Psoas muscle (tissue), 8 donors: ENCODE measurements around the gene IP6K1. TPM values are rescaled to one million over a fixed set of nuclear protein-coding genes. Genes with fewer than 3 reads are reported as not detected.
"Not testable (repeated sequence)": the region's sequence is repeated elsewhere in the genome, so short reads cannot be mapped to it uniquely, and the experiment has no call there.

Source experiments
- ATAC-seq, 4 donors: fragments of 200-7000 bp; cut with Tn5 transposase; one replicate each; pipeline ENCODE4 v1.9.1; 2020; ENCODE audit warnings: moderate library complexity in 3 of 4, mild to moderate bottlenecking in 2 of 4
- DNase-seq, 2 donors: peaks; one replicate each; pipeline ENCODE4 v3.0.0-alpha.2; 2020
- H3K27ac ChIP-seq: fragments of 200-600 bp; one replicate; pipeline ENCODE4 v1.8.0; 2022
- H3K27me3 ChIP-seq, 3 donors: fragments of 200-600 bp in 1 of 3; one replicate each; pipeline versions ENCODE4 v1.6.1 to v1.8.0; 2013 to 2022; ENCODE audit warnings: low read length in 2 of 3, mild to moderate bottlenecking in 2 of 3, moderate library complexity in 1 of 3; ENCODE audit not compliant: insufficient read depth in 3 of 3
- H3K36me3 ChIP-seq, 2 donors: fragments of 200-600 bp in 1 of 2; one replicate each; pipeline versions ENCODE4 v1.6.1 to v1.8.0; 2013 to 2022; ENCODE audit warnings: low read depth in 1 of 2, mild to moderate bottlenecking in 1 of 2, moderate library complexity in 1 of 2; ENCODE audit not compliant: insufficient read depth in 1 of 2
- H3K4me1 ChIP-seq: fragments of 200-600 bp; one replicate; pipeline ENCODE4 v1.8.0; 2022
- H3K4me3 ChIP-seq: fragments of 200-600 bp; one replicate; pipeline ENCODE4 v1.8.0; 2022; ENCODE audit warnings: mild to moderate bottlenecking
- H3K9me3 ChIP-seq: fragments of 200-600 bp; one replicate; pipeline ENCODE4 v1.8.0; 2022
- CTCF ChIP-seq: fragments of 200-600 bp; IDR thresholded peaks from one replicate; pipeline ENCODE4 v1.8.0; 2022; ENCODE audit warnings: antibody characterized with exemption
- WGBS, 3 donors: extraction: QIAGEN DNeasy Blood & Tissue Kit; methylation state at CpG; one replicate each; pipeline versions ENCODE4 v1.1.6 to v1.1.7; 2013; 5-methylcytosine and 5-hydroxymethylcytosine counted together
- intact Hi-C, 2 donors: fragments of 100-400 bp; cut with DNase I; formaldehyde crosslinking; loops; one replicate each; pipeline versions ENCODE4 v1.11.0 to v1.14.2; 2022
- polyA plus RNA-seq, 3 donors: library from polyadenylated mRNA; stranded (reverse); fragments of 200-250 nt; gene quantifications; one replicate each; pipeline ENCODE4 v1.2.3, GENCODE V29; 2013
- total RNA-seq, 4 donors: library from RNA; stranded (reverse); fragmentation: NEBNext Ultra II Directional in 2 of 4; extraction: Animal tissue kit (Norgen Biotek cat#: 25700) in 2 of 4; gene quantifications; one replicate each; pipeline versions ENCODE4 v1.2.1 to v1.2.4, GENCODE V29; 2021 to 2023
- donor health status: healthy with polysubstance abuse.
- donor health status: DM: no; HTN: no; CAD: no; lungs with moderate emphysema.
- donor health status: Bipolar disorder and iron deficiency.
- donor health status: healthy.
- donor health status: DM: yes; HTN: yes; CAD: no.
- donor health status: DM: no; HTN: no; CAD: no.
- donor health status: DM: no; HTN: no; CAD: no.
- donor health status: DM: yes; HTN: yes; CAD: no.

The IP6K1 gene
- total and polyA plus RNA-seq, 7 donors, result 9.1 to 16.1 (median 12.3) TPM

DNA sequence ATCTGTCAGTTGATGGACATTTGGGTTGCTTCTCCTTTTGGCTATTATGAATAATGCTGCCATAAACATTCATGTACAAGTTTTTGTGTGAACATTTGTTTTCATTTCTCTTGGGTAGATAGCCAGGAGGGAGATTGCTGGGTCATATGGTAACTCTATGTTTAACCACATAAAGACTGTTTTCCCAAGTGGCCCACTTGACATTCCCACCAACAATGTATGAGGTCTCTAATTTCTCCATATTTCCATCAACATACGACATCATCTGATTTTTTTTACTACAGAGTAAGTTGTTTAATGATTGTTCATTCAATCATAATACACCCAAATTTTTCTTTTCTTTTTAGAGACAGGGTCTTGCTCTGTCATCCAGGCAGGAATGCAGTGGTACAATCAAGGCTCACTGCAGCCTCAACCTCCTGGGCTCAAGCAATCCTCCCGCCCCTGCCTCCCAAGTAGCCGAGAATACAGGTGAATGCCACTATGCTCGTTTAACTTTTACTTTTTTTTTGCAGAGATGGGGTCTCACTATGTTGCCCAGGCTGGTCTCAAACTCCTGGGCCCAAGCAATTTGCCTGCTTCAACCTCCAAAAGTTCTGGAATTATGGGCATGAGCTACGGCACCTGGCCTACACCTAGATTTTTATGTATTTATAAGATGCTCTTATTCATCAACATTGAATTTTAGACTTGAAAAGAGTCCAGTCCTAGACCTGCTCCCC, 6.8 kb downstream of the IP6K1 start:
- peaks cover 17% of the 10 kb centered on the region for H3K4me1 ChIP-seq
- DNase-seq, result no peak
- 90 to 92% (median 91%) methylated on average over 5 of the region's 5 CpGs for WGBS, 3 donors
- H3K27me3 ChIP-seq, result no peaks in the 10 kb centered on the region
- no peak overlapping the region for H3K27ac ChIP-seq
- intact Hi-C loops, result no loop called here
- ATAC-seq, result no peak
- TF ChIP-seq CTCF, result no peak
- peaks cover 0 to 43% of the 10 kb centered on the region in 2 donors for H3K36me3 ChIP-seq
- H3K9me3 ChIP-seq, result no peaks in the 10 kb centered on the region
- H3K4me3 ChIP-seq, result no peak overlapping the region

- Histone ChIP-seq H3K36me3 (peaks cover 0 to 16% of the 10 kb centered on the region in 2 donors), H3K4me1 (peaks cover 12% of the 10 kb centered on the region)
- H3K27me3 ChIP-seq, H3K27ac ChIP-seq, ATAC-seq, H3K4me3 ChIP-seq, intact Hi-C loops, DNase-seq, H3K9me3 ChIP-seq: not testable (repeated sequence)
- 67 to 86% (median 68%) methylated on average over 8 of the region's 8 CpGs for WGBS, 3 donors
Observed at GRCh38 chr3:49776101-49776500, 10.2 kb downstream of the IP6K1 start.

DNA sequence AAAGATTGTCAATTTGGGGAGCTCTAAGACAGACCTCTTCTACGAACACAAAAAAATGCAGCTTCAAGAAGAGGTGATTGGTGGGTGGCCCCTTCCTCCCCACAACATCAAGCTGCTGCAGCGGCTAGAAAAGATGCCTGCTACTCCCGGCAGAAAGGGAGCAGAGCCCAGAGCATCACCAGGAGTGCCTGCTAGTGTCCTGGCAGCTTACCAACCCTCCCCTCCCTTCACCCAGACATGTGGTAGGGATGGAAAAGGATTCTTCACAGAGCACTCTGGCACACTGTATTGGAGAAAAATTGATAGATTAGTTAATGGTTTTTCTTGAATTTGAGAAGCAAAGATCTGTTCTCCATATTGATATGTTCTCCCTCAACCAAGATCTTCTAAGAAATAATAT, 10.8 kb downstream of the IP6K1 start:
- no peak for DNase-seq
- 25 to 50% (median 49%) methylated on average over 3 of the region's 3 CpGs for WGBS, 3 donors
- Histone ChIP-seq H3K4me3 (no peak overlapping the region), H3K27ac (no peak overlapping the region), H3K27me3 (no peaks in the 10 kb centered on the region), H3K36me3 (peaks cover 0 to 18% of the 10 kb centered on the region in 2 donors), H3K9me3 (no peaks in the 10 kb centered on the region), H3K4me1 (peaks cover 9% of the 10 kb centered on the region)
- TF ChIP-seq CTCF, result no peak
- ATAC-seq, result no peak
- intact Hi-C loops, result no loop called here

DNA sequence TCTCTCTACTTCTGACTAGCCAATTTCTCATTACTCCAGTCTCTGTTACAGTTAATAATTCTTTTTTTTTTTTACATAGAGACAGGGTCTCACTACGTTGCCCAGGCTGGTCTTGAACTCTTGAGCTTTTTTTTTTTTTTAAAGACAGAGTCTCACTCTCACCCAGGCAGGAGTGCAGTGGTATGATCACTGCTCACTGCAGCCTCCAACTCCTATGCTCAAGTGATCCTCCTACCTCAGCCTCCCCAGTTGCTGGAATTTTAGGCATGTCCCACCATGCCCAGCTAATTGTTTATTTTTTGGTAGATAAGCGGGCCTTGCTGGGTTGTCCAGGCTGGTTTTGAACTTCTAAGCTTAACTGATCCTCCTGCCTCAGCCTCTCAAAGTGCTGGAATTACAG, 13.6 kb downstream of the IP6K1 start:
- H3K4me1 ChIP-seq, result peaks cover 7% of the 10 kb centered on the region
- 95 to 100% (median 97%) methylated on average over 2 of the region's 2 CpGs for WGBS, 3 donors
- H3K36me3 ChIP-seq, result peaks cover 0 to 24% of the 10 kb centered on the region in 2 donors
- no peaks in the 10 kb centered on the region for H3K27me3 ChIP-seq
- no peaks in the 10 kb centered on the region for H3K9me3 ChIP-seq
- intact Hi-C loops, result no loop called here
- no peak for DNase-seq
- H3K27ac ChIP-seq, result no peak overlapping the region
- TF ChIP-seq CTCF, result no peak
- ATAC-seq, result no peak
- H3K4me3 ChIP-seq, result no peak overlapping the region

DNA sequence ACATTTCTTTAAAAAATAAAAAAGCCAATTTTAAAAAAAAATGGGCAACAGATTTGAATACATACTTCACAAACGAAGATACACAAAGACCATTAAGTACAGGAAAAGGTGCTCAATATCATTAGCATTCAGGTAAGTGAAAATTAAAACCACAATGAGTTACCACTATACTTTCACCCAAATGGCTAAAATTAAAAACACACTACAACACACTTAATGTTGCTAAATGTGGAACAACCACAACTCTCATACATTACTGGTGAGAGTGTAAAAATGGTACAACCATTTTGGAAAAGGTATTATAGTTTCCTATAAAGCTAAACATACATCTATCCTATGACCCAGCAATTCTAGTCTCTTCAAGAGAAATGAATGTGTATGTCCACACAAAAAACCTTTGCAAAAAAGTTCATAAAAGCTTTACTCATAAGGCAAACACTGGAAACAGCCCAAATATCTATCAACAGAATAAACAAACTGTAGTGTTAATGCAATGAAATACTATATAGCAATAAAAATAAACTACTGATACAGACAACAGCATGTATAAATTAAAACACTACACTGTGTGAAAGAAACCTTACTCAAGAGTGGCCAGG, 14.9 kb downstream of the IP6K1 start:
- no peak for ATAC-seq
- WGBS, 3 donors, result 79 to 94% (median 83%) methylated on average over 1 of the region's 1 CpG
- no peaks in the 10 kb centered on the region for H3K9me3 ChIP-seq

More for the DNA sequence above, 14.9 kb downstream of the IP6K1 start:
- no peak overlapping the region for H3K4me3 ChIP-seq
- TF ChIP-seq CTCF, result no peak
- peaks cover 0 to 12% of the 10 kb centered on the region in 2 donors for H3K36me3 ChIP-seq
- no peak overlapping the region for H3K27ac ChIP-seq
- H3K4me1 ChIP-seq, result peaks cover 7% of the 10 kb centered on the region
- DNase-seq, result no peak
- H3K27me3 ChIP-seq, result no peaks in the 10 kb centered on the region
- intact Hi-C loops, result no loop called here
